KBM-7 (cell line): ENCODE results near the gene ATRNL1.
"Not testable (repeated sequence)": the region's sequence is repeated elsewhere in the genome, so short reads cannot be mapped to it uniquely, and the experiment has no call there.

Source experiments
- DNase-seq: peaks from one replicate; pipeline ENCODE4 v3.0.0-alpha.2; 2015
- in situ Hi-C: fragments of 300-500 bp; cut with MboI; formaldehyde crosslinking; loops from 2 replicates; pipeline ENCODE4 v1.14.3; 2020; ENCODE audit warnings: low sequenced_read_pairs, low pct_unique_long_range_greater_than_20kb, mixed read lengths

ATRNL1 gene

GRCh38 chr10:115073796-115074195 lies 19.4 kb upstream of the ATRNL1 start:
- in situ Hi-C loops = no loop called here
- DNase-seq = no peak

- in situ Hi-C loops = no loop called here
- DNase-seq = no peak
These were observed 10.7 kb upstream of the ATRNL1 start for GRCh38 chr10:115082506-115082905.

- in situ Hi-C loops = no loop called here
- DNase-seq = no peak
These were observed 8.8 kb upstream of the ATRNL1 start for GRCh38 chr10:115084277-115084850.

- DNase-seq = no peak
- in situ Hi-C loops = no loop called here
These were observed 2.0 kb upstream of the ATRNL1 start for GRCh38 chr10:115091161-115091560.

- in situ Hi-C loops = no loop called here
These were observed 959 bp upstream of the ATRNL1 start for GRCh38 chr10:115092258-115092554.

GRCh38 chr10:115092555-115093285 lies 445 bp upstream of the ATRNL1 start:
- in situ Hi-C loops = no loop called here
- peak; percentile 27 for DNase-seq

More at GRCh38 chr10:115092258-115092554, 959 bp upstream of the ATRNL1 start:
- no peak for DNase-seq

- DNase-seq = peak; percentile 13
- in situ Hi-C loops = no loop called here
These were observed 727 bp downstream of the ATRNL1 start for GRCh38 chr10:115093776-115094408.

GRCh38 chr10:115094416-115095140 lies 1.4 kb downstream of the ATRNL1 start:
- in situ Hi-C loops = no loop called here
- DNase-seq = peak; percentile 9

GRCh38 chr10:115095758-115096157 lies 2.6 kb downstream of the ATRNL1 start:
- in situ Hi-C loops = no loop called here
- DNase-seq = no peak

- in situ Hi-C loops = loop anchor here (25.0 kb wide), 1 partner anchor 216 kb away; no protein-coding TSS in a partner anchor
- no peak for DNase-seq
These were observed 10.5 kb downstream of the ATRNL1 start for GRCh38 chr10:115103700-115104099.

- in situ Hi-C loops = loop anchor here (25.0 kb wide), 1 partner anchor 218 kb away; no protein-coding TSS in a partner anchor
- DNase-seq = not testable (repeated sequence)
These were observed 12.2 kb downstream of the ATRNL1 start for GRCh38 chr10:115105411-115105810.

- DNase-seq = no peak
These were observed 14.7 kb downstream of the ATRNL1 start for GRCh38 chr10:115107830-115108229.

GRCh38 chr10:115117301-115117700 lies 24.1 kb downstream of the ATRNL1 start:
- in situ Hi-C loops = loop anchor here (25.0 kb wide), 1 partner anchor 230 kb away; no protein-coding TSS in a partner anchor
- no peak for DNase-seq

More at GRCh38 chr10:115107830-115108229, 14.7 kb downstream of the ATRNL1 start:
- in situ Hi-C loops = loop anchor here (25.0 kb wide), 1 partner anchor 221 kb away; no protein-coding TSS in a partner anchor

- in situ Hi-C loops = loop anchor here (25.0 kb wide), 1 partner anchor 231 kb away; no protein-coding TSS in a partner anchor
- no peak for DNase-seq
These were observed 25.2 kb downstream of the ATRNL1 start for GRCh38 chr10:115118346-115118745.

GRCh38 chr10:115125505-115125904 lies 32.3 kb downstream of the ATRNL1 start:
- in situ Hi-C loops = no loop called here
- DNase-seq = no peak

- DNase-seq = peak; percentile 36
- in situ Hi-C loops = no loop called here
These were observed 36.6 kb downstream of the ATRNL1 start for GRCh38 chr10:115129752-115130151.

- no peak for DNase-seq
- in situ Hi-C loops = no loop called here
These were observed 43.5 kb downstream of the ATRNL1 start for GRCh38 chr10:115136616-115137015.

GRCh38 chr10:115141254-115141653 lies 48.1 kb downstream of the ATRNL1 start:
- DNase-seq = peak; percentile 29
- in situ Hi-C loops = no loop called here

- no peak for DNase-seq
- in situ Hi-C loops = no loop called here
These were observed 64.2 kb downstream of the ATRNL1 start for GRCh38 chr10:115157357-115157756.

- in situ Hi-C loops = no loop called here
- no peak for DNase-seq
These were observed 70.0 kb downstream of the ATRNL1 start for GRCh38 chr10:115163129-115163528.
